ENCODE results near the gene CCDC194. TPM values are rescaled to one million over a fixed set of nuclear protein-coding genes. Genes with fewer than 3 reads are reported as not detected.

Gene CCDC194
- total RNA-seq, 4 donors from 2014 or later: 0.93 to 1.7 TPM; not detected in 2

DNA sequence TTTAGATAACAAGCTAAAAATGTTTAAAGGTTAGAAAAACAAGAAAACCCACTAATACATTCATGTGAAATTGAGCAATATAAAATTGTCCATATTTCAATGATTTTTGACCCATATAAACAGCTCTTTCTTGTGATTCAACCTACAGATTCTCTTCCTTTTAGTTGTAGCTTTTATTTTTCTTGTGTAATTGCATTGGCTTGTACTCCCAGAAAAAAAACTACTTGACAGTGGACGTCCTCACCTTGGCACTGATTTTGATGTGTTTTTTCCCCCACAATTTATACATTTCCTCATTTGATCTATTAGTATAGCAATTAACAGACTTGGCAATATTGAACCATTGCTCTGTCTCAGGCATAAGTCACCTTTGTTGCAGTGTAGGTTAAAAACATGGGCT, 4.7 kb downstream of the CCDC194 start:
- ATAC-seq (ENCODE audit: low FRiP score): no peak
- no peak for TF ChIP-seq CTCF (IDR thresholded peaks at IDR 0.05)
- no peak for DNase-seq (ENCODE audit: low spot score)

DNA sequence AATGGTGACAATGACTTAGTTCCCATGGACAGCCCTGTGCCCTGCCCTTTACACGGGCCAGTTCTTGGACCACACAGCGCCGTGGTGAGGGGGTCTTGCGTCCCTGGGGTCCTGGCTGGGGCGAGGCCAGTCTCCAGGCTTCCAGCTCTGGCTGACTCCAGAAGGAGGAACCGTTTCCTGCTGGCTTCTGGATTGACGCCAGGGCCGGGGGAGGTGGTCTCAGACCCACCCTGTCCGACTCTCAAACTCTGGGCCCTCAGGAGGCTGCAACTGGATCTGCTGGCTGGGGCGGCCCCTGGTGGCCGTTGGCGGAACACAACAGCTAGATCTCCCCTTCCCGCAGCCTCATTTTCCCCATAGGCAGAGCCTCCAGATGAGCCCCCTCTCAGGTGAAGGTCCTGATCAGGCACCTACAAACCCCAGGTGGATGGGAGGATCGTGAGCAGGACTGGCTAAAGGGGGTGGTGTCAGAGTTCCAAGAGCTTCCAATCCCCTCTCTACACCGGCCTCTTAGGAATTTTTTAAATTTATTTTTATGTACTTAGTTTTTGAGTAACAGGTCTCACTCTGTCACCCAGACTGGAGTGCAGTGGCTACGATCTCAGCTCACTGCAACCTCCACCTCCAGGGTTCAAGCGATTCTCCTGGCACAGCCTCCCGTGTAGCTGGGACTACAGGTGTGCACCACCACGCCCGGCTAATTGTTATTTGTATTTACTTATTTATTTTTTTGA, 8.0 kb downstream of the CCDC194 start:
- ATAC-seq (ENCODE audit: low FRiP score) (no peak), DNase-seq (ENCODE audit: low spot score) (peak; percentile 70)
- TF ChIP-seq CTCF (IDR thresholded peaks at IDR 0.05): peak in 1 of 3 donors; percentile 29

- ATAC-seq (ENCODE audit: low FRiP score) (no peak), DNase-seq (ENCODE audit: low spot score) (no peak)
These were observed 13.4 kb downstream of the CCDC194 start for GRCh38 chr19:17380426-17381138.

DNA sequence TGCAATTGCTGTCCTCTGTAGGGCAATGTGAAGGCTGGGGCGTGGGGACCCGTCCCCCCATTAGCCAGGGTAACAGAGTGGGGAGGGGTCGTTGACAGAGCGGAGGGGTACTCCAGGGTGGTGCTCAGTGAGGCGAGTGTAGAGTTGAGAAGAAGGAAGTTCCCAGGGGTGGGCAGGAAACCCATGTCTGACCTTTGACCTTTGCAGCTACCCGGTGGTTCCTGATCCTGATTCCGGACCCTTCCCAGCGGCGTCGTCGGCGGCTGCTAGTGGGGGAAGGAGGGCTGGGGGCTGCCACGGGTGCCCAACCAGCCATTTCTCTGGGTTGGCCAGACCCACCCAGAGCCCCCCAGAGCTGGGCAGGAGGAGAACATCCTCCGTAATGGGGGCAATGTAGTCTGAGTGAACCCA, 14.8 kb downstream of the CCDC194 start:
- ATAC-seq (ENCODE audit: low FRiP score): no peak
- DNase-seq (ENCODE audit: low spot score): no peak

More at GRCh38 chr19:17380426-17381138, 13.4 kb downstream of the CCDC194 start:
- no peak for TF ChIP-seq CTCF (IDR thresholded peaks at IDR 0.05)

DNA sequence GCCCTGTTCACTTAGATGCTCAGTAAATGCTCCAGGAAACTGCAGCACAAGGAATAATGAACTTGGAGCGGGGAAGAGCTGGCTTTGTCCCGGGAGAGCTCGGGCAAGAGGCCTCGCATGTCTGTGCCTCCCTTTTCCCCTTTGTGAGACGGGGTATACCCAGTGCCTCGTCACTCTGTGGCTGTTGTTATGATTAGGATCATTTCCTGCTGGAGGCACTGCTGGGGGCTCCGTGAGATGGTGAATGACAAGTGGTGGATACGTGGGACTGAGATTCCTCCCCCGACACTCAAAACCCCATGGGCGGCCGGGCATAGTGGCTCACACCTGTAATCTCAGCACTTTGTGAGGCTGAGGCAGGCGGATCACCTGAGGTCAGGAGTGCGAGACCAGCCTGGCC, 15.7 kb downstream of the CCDC194 start:
- ATAC-seq (ENCODE audit: low FRiP score) (no peak), DNase-seq (ENCODE audit: low spot score) (no peak)
- no peak for TF ChIP-seq CTCF (IDR thresholded peaks at IDR 0.05)

More for the DNA sequence above, 14.8 kb downstream of the CCDC194 start:
- no peak for TF ChIP-seq CTCF (IDR thresholded peaks at IDR 0.05)

- ATAC-seq (ENCODE audit: low FRiP score): peak; percentile 83
- no peak for TF ChIP-seq CTCF (IDR thresholded peaks at IDR 0.05)
These were observed 16.9 kb downstream of the CCDC194 start, which contains the start of gene PLVAP for GRCh38 chr19:17376935-17377600. PLVAP (minus strand) TSS chr19:17377342; CDS start chr19:17377288, 54 bp downstream.

More at GRCh38 chr19:17376935-17377600, 16.9 kb downstream of the CCDC194 start, which contains the start of gene PLVAP:
- peak; percentile 26 for DNase-seq (ENCODE audit: low spot score)

All from omental fat pad (tissue), 4 donors.